Measurements from ENCODE around the gene ARHGAP9. TPM values are rescaled to one million over a fixed set of nuclear protein-coding genes. Genes with fewer than 3 reads are reported as not detected.

The ARHGAP9 gene
- total and polyA plus RNA-seq, 8 donors = 0.39 to 11.7 (median 4.9) TPM

DNA sequence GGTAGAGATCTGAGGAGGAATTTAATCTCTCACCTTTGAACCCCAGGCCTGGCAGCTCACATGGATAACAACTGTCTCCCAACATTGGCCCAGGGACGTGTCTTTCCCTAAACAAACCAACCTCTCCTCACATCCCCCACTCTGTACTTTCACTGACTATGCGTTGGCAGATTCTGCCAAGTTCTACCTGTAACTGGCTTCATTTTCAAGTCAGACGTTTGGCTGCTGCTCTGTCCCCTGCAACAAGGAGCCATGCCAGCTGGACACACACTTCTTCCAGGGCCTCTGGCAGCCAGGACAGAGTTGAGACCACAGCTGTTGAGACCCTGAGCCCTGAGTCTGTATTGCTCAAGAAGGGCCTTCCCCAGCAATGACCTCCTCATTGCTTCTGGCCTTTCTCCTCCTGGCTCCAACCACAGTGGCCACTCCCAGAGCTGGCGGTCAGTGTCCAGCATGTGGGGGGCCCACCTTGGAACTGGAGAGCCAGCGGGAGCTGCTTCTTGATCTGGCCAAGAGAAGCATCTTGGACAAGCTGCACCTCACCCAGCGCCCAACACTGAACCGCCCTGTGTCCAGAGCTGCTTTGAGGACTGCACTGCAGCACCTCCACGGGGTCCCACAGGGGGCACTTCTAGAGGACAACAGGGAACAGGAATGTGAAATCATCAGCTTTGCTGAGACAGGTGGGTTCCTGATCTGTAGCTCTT is 45.0 kb downstream of the ARHGAP9 start, which contains the start of gene INHBC:
Gene INHBC (plus strand): TSS at position 268 of the 707 bp plus-strand sequence. CDS start 103 bp downstream, at position 371.
- intact Hi-C loops (cut with DNase I) = no loop called here
- Histone ChIP-seq H3K27me3 (no peaks in the 10 kb centered on the region), H3K9me3 (no peaks in the 10 kb centered on the region), H3K27ac (no peak within 1 kb of the TSS), H3K36me3 (no peaks in the 10 kb centered on the region), H3K4me3 (no peak within 1 kb of the TSS), H3K4me1 (peaks cover 0 to 6% (median 4%) of the 10 kb centered on the region in 3 donors)
- no peak for FAIRE-seq
- TF ChIP-seq, protein P1, sequence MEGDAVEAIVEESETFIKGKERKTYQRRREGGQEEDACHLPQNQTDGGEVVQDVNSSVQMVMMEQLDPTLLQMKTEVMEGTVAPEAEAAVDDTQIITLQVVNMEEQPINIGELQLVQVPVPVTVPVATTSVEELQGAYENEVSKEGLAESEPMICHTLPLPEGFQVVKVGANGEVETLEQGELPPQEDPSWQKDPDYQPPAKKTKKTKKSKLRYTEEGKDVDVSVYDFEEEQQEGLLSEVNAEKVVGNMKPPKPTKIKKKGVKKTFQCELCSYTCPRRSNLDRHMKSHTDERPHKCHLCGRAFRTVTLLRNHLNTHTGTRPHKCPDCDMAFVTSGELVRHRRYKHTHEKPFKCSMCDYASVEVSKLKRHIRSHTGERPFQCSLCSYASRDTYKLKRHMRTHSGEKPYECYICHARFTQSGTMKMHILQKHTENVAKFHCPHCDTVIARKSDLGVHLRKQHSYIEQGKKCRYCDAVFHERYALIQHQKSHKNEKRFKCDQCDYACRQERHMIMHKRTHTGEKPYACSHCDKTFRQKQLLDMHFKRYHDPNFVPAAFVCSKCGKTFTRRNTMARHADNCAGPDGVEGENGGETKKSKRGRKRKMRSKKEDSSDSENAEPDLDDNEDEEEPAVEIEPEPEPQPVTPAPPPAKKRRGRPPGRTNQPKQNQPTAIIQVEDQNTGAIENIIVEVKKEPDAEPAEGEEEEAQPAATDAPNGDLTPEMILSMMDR (IDR thresholded peaks at IDR 0.05) = no peak
- ATAC-seq = no peak
- no peak for DNase-seq
- 69 to 74% methylated on average over 8 of the region's 8 CpGs for WGBS, 2 donors

- no peaks in the 10 kb centered on the region for H3K9me3 ChIP-seq
- TF ChIP-seq, protein P1 (IDR thresholded peaks at IDR 0.05) = no peak
- intact Hi-C loops (cut with DNase I) = no loop called here
- H3K27me3 ChIP-seq = no peaks in the 10 kb centered on the region
- ATAC-seq (no peak), FAIRE-seq (no peak), DNase-seq (no peak)
- H3K27ac ChIP-seq = no peak overlapping the region
- no peak overlapping the region for H3K4me3 ChIP-seq
- peaks cover 0 to 7% (median 6%) of the 10 kb centered on the region in 3 donors for H3K4me1 ChIP-seq
- WGBS, 2 donors = 83 to 98% methylated on average over 3 of the region's 3 CpGs
- no peaks in the 10 kb centered on the region for H3K36me3 ChIP-seq
These were observed 46.3 kb downstream of the ARHGAP9 start for GRCh38 chr12:57433370-57433769.

DNA sequence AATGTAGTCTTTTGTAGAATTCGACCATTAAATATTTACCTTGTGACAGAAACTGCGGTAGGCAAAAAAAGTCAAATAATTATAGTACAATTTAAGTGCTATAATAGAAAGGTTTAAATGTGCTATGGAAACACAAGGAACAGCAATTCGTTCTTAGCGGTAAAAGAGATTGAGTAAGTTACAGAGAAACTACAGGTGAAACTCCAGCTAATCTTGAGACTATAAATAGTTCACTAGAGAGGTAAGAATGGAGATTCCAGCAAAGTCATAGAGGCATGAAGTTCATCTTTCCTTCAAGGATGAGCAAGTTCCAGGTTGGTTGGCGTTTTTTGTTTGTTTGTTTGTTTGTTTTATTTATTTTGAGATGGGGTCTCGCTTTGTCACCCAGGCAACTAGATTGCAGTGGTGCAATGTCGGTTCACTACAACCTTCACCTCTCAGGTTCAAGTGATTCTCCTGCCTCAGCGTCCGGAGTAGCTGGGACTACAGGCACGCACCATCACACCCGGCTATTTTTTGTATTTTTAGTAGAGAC is 47.9 kb downstream of the ARHGAP9 start:
- Histone ChIP-seq H3K27ac (peak overlapping the region; percentile 67 to 96 (median 87)), H3K27me3 (no peaks in the 10 kb centered on the region), H3K9me3 (no peaks in the 10 kb centered on the region), H3K4me3 (peak overlapping the region in 3 of 4 donors; percentile 8 to 68 (median 52)), H3K4me1 (peaks cover 0 to 7% (median 6%) of the 10 kb centered on the region in 3 donors), H3K36me3 (no peaks in the 10 kb centered on the region)
- DNase-seq (no peak), ATAC-seq (no peak), FAIRE-seq (no peak)
- intact Hi-C loops (cut with DNase I) = no loop called here
- TF ChIP-seq, protein P1 (IDR thresholded peaks at IDR 0.05) = no peak
- WGBS, 2 donors = 49 to 51% methylated on average over 11 of the region's 11 CpGs

- TF ChIP-seq, protein P1 (IDR thresholded peaks at IDR 0.05) = no peak
- Histone ChIP-seq H3K9me3 (no peaks in the 10 kb centered on the region), H3K4me3 (peak within 1 kb of the TSS; percentile 28 to 68 (median 54)), H3K27me3 (no peaks in the 10 kb centered on the region), H3K36me3 (no peaks in the 10 kb centered on the region), H3K27ac (peak within 1 kb of the TSS; percentile 67 to 96 (median 87)), H3K4me1 (peaks cover 0 to 7% (median 6%) of the 10 kb centered on the region in 3 donors)
- DNase-seq (peak; percentile 96 to 99 (median 96)), ATAC-seq (peak; percentile 97 to 99 (median 98)), FAIRE-seq (no peak)
- WGBS, 2 donors = 1% methylated on average over 34 to 41 of the region's 41 CpGs
- intact Hi-C loops (cut with DNase I) = no loop called here
These were observed 48.6 kb downstream of the ARHGAP9 start, which contains the start of gene R3HDM2 for GRCh38 chr12:57430931-57431566. TSS of gene R3HDM2 (minus strand) at chr12:57431043. CDS start at chr12:57310428, 120,615 bp downstream.
